HG03039 (cell line): ENCODE data around the gene RAPGEF4.

ENCODE experiments used
- ATAC-seq: cut with Tn5 transposase; IDR thresholded peaks from one replicate; pipeline ENCODE4 v1.9.1; 2021; ENCODE audit warnings: mild to moderate bottlenecking, moderate library complexity; ENCODE audit not compliant: unreplicated experiment

The RAPGEF4 gene

GRCh38 chr2:172821370-172822338 is 86.0 kb downstream of the RAPGEF4 start:
- ATAC-seq, result no peak

GRCh38 chr2:172822585-172822984 is 86.9 kb downstream of the RAPGEF4 start:
- ATAC-seq, result no peak

GRCh38 chr2:172823261-172823850 is 87.7 kb downstream of the RAPGEF4 start:
- no peak for ATAC-seq

DNA sequence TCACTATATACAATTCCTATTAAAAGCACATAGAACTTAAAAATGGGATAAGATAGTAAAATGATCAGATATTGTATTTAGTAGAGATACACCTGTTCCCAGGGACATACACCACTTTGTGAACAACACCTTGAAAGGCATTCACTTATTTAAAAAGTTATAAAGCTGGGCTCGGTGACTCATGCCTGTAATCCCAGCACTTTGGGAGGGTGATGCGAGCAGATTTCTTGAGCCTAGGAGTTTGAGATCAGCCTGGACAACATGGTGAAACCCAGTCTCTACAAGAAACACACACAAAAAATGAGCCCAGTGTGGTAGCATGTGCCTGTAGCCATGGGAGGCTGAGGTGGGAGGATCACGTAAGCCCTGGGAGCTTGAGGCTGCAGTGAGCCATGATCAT is 90.9 kb downstream of the RAPGEF4 start:
- no peak for ATAC-seq

GRCh38 chr2:172829229-172829628 is 93.6 kb downstream of the RAPGEF4 start:
- ATAC-seq, result no peak

GRCh38 chr2:172830482-172830881 is 94.8 kb downstream of the RAPGEF4 start:
- no peak for ATAC-seq

DNA sequence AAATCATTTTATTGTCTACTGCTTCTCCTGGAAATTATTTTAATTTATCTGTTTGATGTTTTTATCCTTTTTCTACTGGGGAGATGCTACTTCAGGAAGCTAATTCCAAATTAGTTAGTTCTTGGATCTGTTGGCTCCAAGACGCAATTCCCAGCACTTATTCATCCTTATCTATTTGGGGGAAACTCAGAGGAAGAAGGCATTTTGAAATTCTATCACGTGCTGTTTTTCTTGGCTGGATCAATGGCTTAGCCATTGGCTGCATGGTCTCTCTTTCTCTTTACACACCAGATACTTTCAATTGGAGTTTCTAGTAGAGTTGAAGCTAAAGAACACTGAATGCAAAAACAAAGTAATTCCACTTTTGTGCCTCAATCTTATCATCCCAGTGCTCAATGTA is 98.3 kb downstream of the RAPGEF4 start:
- no peak for ATAC-seq

DNA sequence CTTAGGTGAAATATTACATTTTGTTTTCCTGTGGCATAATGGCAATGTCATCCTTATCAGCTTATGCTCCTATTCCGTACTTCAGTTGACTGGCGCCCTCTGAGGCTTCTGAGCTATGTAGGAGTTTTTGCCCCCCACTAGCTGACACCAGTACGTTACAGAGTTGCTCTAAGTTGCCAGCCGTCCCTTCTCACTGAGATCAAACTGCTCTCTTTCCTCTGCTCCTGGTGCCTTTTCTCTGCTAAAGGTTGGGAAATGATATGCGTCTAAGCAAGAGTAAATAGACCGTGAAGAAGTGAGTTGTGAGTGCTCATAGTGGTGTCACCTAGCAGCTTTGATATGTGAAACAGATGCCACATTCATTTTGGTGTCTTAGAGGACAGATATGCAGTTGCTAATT is 99.2 kb downstream of the RAPGEF4 start:
- no peak for ATAC-seq

GRCh38 chr2:172836347-172836821 is 100.7 kb downstream of the RAPGEF4 start:
- no peak for ATAC-seq

GRCh38 chr2:172836827-172837226 is 101.2 kb downstream of the RAPGEF4 start:
- no peak for ATAC-seq

DNA sequence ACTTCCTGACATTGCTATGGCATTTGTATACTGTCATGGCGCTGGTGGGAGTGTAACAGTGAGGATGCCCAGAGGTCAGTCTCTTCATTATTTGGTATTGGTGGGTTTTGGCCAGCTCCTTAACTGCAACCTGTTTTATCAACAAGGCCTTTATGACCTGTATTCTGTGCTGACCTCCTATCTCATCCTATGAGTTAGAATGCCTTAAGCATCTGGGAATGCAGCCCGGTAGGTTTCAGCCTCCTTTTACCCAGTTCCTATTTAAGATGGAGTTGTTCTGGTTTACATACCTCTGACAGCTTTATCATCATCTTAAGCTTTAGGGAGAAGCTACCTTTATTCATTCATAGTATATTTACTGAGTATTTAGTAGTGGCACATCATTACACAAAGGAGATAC is 103.8 kb downstream of the RAPGEF4 start:
- ATAC-seq, result no peak

- ATAC-seq, result no peak
Measured at GRCh38 chr2:172842511-172843265, 107.0 kb downstream of the RAPGEF4 start.

GRCh38 chr2:172843266-172843582 is 107.6 kb downstream of the RAPGEF4 start:
- no peak for ATAC-seq

DNA sequence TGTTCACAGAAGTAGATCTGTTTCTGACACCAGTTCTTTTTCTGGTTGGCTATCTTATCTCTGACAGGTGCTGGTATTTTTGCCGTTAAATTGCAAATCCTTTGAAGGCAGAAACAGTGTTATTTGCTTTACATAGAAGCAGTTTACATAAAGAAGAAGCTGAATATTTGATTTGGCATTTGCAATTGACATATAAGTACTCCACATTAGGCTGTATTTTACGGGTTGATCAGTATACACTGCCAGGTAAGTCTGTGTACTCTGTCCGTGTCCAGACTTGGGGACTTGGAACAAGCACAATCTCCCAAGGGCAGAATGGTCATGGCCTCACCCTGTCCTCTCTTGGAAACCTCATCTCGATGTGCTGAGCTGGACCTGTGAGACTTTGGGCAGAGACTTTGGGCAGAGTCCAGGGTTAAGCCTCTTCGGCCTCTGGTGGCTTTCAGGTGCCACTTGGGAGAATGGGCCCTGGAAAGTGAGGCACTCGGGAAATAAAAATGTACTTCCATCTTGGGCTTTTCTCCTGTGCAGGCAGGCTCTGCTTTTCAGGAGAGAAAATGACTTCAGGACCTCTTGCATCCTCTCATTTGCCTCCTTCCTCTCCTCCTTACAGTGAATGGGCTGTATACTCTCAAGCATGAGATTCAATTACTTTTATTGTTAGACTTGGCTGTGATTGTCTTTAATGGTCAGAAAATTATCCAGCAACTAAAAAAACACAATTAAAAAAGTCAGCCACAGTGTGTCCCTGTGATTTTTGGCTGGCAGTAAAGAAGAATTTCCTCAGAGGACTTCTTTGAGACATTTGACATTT is 108.5 kb downstream of the RAPGEF4 start:
- ATAC-seq, result no peak

- no peak for ATAC-seq
Measured at GRCh38 chr2:172845028-172845630, 109.5 kb downstream of the RAPGEF4 start.

- ATAC-seq, result no peak
Measured at GRCh38 chr2:172846551-172846950, 110.9 kb downstream of the RAPGEF4 start.

- ATAC-seq, result no peak
Measured at GRCh38 chr2:172847188-172847587, 111.5 kb downstream of the RAPGEF4 start.

GRCh38 chr2:172848519-172848918 is 112.9 kb downstream of the RAPGEF4 start:
- no peak for ATAC-seq

DNA sequence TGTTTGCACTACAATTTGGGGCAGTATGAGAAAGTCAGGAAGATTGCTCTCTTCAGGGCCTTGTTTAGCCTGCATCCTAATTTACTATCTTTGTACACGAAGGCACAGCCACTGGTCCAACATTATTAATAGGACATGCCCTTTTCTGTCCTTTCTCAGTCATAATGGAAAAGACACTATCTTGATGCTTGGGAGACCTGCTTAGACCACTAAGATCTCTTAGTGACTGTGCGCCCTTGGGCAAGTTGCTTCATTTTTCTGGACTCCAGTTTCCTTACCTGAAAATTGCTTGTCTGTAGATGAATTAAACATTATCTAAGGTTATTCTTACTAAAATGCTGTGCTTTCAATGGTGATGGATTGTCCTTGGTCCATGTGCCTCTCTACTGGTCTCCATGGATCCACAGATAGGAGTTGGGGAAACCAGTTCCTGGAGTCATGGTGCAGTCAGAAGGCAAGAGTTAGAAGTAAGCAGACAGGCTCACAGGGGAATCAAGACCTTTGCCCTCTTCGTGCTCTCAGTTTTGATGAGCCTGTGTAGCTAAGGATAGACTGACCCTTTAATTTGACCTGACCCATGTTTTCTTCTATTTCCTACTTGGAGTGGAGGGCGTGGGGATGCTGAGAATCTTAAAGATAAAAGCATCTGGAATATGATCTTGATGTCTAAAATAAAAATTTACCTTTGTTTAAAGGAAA is 114.0 kb downstream of the RAPGEF4 start:
- ATAC-seq, result no peak

- ATAC-seq, result no peak
Measured at GRCh38 chr2:172855588-172855987, 119.9 kb downstream of the RAPGEF4 start.
